HepG2 (cell line): ENCODE results near the gene C20orf144. TPM values are rescaled to one million over a fixed set of nuclear protein-coding genes. Genes with fewer than 3 reads are reported as not detected.
A peak's percentile ranks its signal among the peaks of the same experiment; 100 is the strongest.

Source experiments
- HDAC2 ChIP-seq: sonication (generic); formaldehyde crosslinking; IDR thresholded peaks from 2 replicates; pipeline ENCODE4 v1.4.0; 2020; ENCODE audit warnings: missing genetic modification reagents
- HIC2 ChIP-seq: sonication (generic); formaldehyde crosslinking; IDR thresholded peaks from 2 replicates; pipeline ENCODE4 v1.9.0; 2022; ENCODE audit warnings: low read depth, missing genetic modification reagents
- MED1 ChIP-seq: sonication (generic); formaldehyde crosslinking; IDR thresholded peaks from 2 replicates; pipeline ENCODE4 v1.4.0; 2020; ENCODE audit warnings: missing genetic modification reagents
- NRL ChIP-seq: sonication (generic); formaldehyde crosslinking; IDR thresholded peaks from 2 replicates; pipeline ENCODE4 v1.5.0; 2020; ENCODE audit warnings: missing genetic modification reagents, mild to moderate bottlenecking, moderate library complexity, borderline replicate concordance
- PPARG ChIP-seq: conservative IDR thresholded peaks from 2 replicates; pipeline ENCODE4 v1.6.1; 2016; ENCODE audit warnings: missing biosample characterization, missing genetic modification reagents
- RBM39 ChIP-seq: fragments of 200-400 bp; formaldehyde crosslinking; IDR thresholded peaks from one replicate; pipeline ENCODE4 v1.6.1; 2018; ENCODE audit warnings: antibody characterized with exemption, mild to moderate bottlenecking, low read depth, low read length; ENCODE audit not compliant: poor library complexity, severe bottlenecking
- SIN3B ChIP-seq: fragments of 150-350 bp; IDR thresholded peaks from 2 replicates; pipeline ENCODE4 v1.6.1; 2014; ENCODE audit warnings: low read length
- STAG1 ChIP-seq: sonication (generic); formaldehyde crosslinking; IDR thresholded peaks from 2 replicates; pipeline ENCODE4 v1.4.0; 2020; ENCODE audit warnings: missing genetic modification reagents
- TGIF2 ChIP-seq: IDR thresholded peaks from 2 replicates; pipeline ENCODE4 v1.6.1; 2016; ENCODE audit warnings: control low read depth, missing compliant biosample characterization
- TP53 ChIP-seq: sonication (generic); formaldehyde crosslinking; conservative IDR thresholded peaks from 2 replicates; pipeline ENCODE4 v1.4.0; 2020; ENCODE audit warnings: missing genetic modification reagents
- ZNF160 ChIP-seq: sonication (generic); formaldehyde crosslinking; IDR thresholded peaks from 2 replicates; pipeline ENCODE4 v1.8.0; 2022; ENCODE audit warnings: mild to moderate bottlenecking, inconsistent platforms, missing genetic modification reagents
- ZNF232 ChIP-seq: sonication (generic); formaldehyde crosslinking; IDR thresholded peaks from 2 replicates; pipeline ENCODE4 v1.4.0; 2020; ENCODE audit warnings: missing genetic modification reagents, borderline replicate concordance
- ZNF251 ChIP-seq: sonication (generic); formaldehyde crosslinking; IDR thresholded peaks from 2 replicates; pipeline ENCODE4 v1.9.0; 2021; ENCODE audit warnings: mild to moderate bottlenecking, missing genetic modification reagents
- ZNF280D ChIP-seq: sonication (generic); formaldehyde crosslinking; IDR thresholded peaks from 2 replicates; pipeline ENCODE4 v1.5.1; 2020; ENCODE audit warnings: mild to moderate bottlenecking, missing genetic modification reagents
- ZNF331 ChIP-seq: sonication (generic); formaldehyde crosslinking; IDR thresholded peaks from 2 replicates; pipeline ENCODE4 v1.4.0; 2020; ENCODE audit warnings: missing genetic modification reagents
- ZNF496 ChIP-seq: sonication (generic); formaldehyde crosslinking; IDR thresholded peaks from 2 replicates; pipeline ENCODE4 v1.8.1; 2023; ENCODE audit warnings: mild to moderate bottlenecking, moderate library complexity, missing genetic modification reagents; ENCODE audit not compliant: insufficient replicate concordance
- ZNF589 ChIP-seq: sonication (generic); formaldehyde crosslinking; conservative IDR thresholded peaks from 2 replicates; pipeline ENCODE4 v1.8.0; 2022; ENCODE audit warnings: mild to moderate bottlenecking, moderate library complexity, missing genetic modification reagents
- polyA plus RNA-seq, 8 experiments: library from polyadenylated mRNA; depleted of rRNA in 3 of 8; stranded (reverse) in 7 of 8; unstranded in 1 of 8; fragments of >200 nt; fragmentation: Illumina TruSeq in 4 of 8; extraction: Trizol in 4 of 8; gene quantifications; 2 replicates each; pipeline versions ENCODE4 v1.2.1 to v1.2.3, GENCODE V29; 2011 to 2016; ENCODE audit warnings: low read depth in 4 of 8, missing spikeins in 1 of 8, mixed read lengths in 1 of 8; ENCODE audit not compliant: insufficient read depth in 1 of 8
- total RNA-seq, 5 experiments: library from RNA; depleted of rRNA; stranded (reverse); fragments of >200 nt; fragmentation: Illumina TruSeq; extraction: Trizol; gene quantifications; 2 replicates each; pipeline ENCODE4 v1.2.3, GENCODE V29; 2016; ENCODE audit warnings: low read depth in 1 of 5
- TF ChIP-seq, protein P1 (sequence below): sonication (generic); formaldehyde crosslinking; IDR thresholded peaks from 2 replicates; pipeline ENCODE4 v1.4.0; 2020; ENCODE audit warnings: missing genetic modification reagents
- TF ChIP-seq, protein P2 (sequence below): sonication (generic); formaldehyde crosslinking; IDR thresholded peaks from 2 replicates; pipeline ENCODE4 v1.4.0; 2020; ENCODE audit warnings: mild to moderate bottlenecking, low read depth, missing genetic modification reagents
- TF ChIP-seq, protein P3 (sequence below): sonication (generic); formaldehyde crosslinking; IDR thresholded peaks from 2 replicates; pipeline ENCODE4 v1.5.1; 2020; ENCODE audit warnings: mild to moderate bottlenecking, moderate library complexity, missing genetic modification reagents

C20orf144 gene
- total and polyA plus RNA-seq, 2 of the 13 experiments (the other 11 are each of a cell fraction or from before 2014, with no cell fraction given), result 0.09 to 0.16 TPM

GRCh38 chr20:33673410-33674293 is 11.5 kb downstream of the C20orf144 start (continued):
- peak; percentile 10 for TF ChIP-seq RBM39
- TF ChIP-seq HIC2 (CRISPR knock-in tag), result 0 out of 2 replicates have a peak, but pooled peaks have one; percentile 39
- peak; percentile 5; the same call in 1 of the 2 replicates for TF ChIP-seq HDAC2 (CRISPR knock-in tag)
- TF ChIP-seq ZNF251 (CRISPR knock-in tag), result no peak
- TF ChIP-seq, protein P1, sequence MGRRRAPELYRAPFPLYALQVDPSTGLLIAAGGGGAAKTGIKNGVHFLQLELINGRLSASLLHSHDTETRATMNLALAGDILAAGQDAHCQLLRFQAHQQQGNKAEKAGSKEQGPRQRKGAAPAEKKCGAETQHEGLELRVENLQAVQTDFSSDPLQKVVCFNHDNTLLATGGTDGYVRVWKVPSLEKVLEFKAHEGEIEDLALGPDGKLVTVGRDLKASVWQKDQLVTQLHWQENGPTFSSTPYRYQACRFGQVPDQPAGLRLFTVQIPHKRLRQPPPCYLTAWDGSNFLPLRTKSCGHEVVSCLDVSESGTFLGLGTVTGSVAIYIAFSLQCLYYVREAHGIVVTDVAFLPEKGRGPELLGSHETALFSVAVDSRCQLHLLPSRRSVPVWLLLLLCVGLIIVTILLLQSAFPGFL (CRISPR knock-in tag), result no peak
- no peak for TF ChIP-seq NRL (CRISPR knock-in tag)
- TF ChIP-seq TGIF2 (CRISPR knock-in tag), result no peak
- TF ChIP-seq SIN3B, result no peak
- TF ChIP-seq ZNF160 (CRISPR knock-in tag), result no peak
- no peak; the same call in 1 of the 2 replicates for TF ChIP-seq ZNF280D
- no peak for TF ChIP-seq ZNF589
- TF ChIP-seq ZNF496 (CRISPR knock-in tag), result no peak
- TF ChIP-seq PPARG, result no peak
- no peak for TF ChIP-seq STAG1 (CRISPR knock-in tag)
- TF ChIP-seq, protein P2, sequence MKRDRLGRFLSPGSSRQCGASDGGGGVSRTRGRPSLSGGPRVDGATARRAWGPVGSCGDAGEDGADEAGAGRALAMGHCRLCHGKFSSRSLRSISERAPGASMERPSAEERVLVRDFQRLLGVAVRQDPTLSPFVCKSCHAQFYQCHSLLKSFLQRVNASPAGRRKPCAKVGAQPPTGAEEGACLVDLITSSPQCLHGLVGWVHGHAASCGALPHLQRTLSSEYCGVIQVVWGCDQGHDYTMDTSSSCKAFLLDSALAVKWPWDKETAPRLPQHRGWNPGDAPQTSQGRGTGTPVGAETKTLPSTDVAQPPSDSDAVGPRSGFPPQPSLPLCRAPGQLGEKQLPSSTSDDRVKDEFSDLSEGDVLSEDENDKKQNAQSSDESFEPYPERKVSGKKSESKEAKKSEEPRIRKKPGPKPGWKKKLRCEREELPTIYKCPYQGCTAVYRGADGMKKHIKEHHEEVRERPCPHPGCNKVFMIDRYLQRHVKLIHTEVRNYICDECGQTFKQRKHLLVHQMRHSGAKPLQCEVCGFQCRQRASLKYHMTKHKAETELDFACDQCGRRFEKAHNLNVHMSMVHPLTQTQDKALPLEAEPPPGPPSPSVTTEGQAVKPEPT (CRISPR knock-in tag), result no peak
- TF ChIP-seq MED1 (CRISPR knock-in tag), result no peak; the same call in 1 of the 2 replicates
- TF ChIP-seq, protein P3, sequence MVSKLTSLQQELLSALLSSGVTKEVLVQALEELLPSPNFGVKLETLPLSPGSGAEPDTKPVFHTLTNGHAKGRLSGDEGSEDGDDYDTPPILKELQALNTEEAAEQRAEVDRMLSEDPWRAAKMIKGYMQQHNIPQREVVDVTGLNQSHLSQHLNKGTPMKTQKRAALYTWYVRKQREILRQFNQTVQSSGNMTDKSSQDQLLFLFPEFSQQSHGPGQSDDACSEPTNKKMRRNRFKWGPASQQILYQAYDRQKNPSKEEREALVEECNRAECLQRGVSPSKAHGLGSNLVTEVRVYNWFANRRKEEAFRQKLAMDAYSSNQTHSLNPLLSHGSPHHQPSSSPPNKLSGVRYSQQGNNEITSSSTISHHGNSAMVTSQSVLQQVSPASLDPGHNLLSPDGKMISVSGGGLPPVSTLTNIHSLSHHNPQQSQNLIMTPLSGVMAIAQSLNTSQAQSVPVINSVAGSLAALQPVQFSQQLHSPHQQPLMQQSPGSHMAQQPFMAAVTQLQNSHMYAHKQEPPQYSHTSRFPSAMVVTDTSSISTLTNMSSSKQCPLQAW (CRISPR knock-in tag), result no peak
- TF ChIP-seq TP53, result no peak
- no peak for TF ChIP-seq ZNF232 (CRISPR knock-in tag)
- no peak for TF ChIP-seq ZNF331 (CRISPR knock-in tag)
